ENCODE data around the gene SPG21.

- no peak for TF ChIP-seq CTCF (IDR thresholded peaks at IDR 0.05)
- TF ChIP-seq POLR2A (IDR thresholded peaks at IDR 0.05), result no peak
- no peak for TF ChIP-seq POLR2AphosphoS5 (IDR thresholded peaks at IDR 0.05)
Observed at GRCh38 chr15:65037309-65037708, 47.6 kb upstream of the SPG21 start.

Measured in sigmoid colon (tissue), 4 donors.